HEK293 (cell line): ENCODE data around the gene ZMYM4.

Experiments used
- CTCF ChIA-PET: fragments of 350-600 bp; formaldehyde crosslinking; extraction: SDS; loops from one replicate; lab custom pipeline; 2021; ENCODE audit warnings: antibody characterized with exemption; lab: Yijun Ruan, JAX
- POLR2A ChIA-PET: fragments of 300-600 bp; formaldehyde crosslinking; extraction: SDS; loops from one replicate; lab custom pipeline; 2020; ENCODE audit warnings: antibody characterized with exemption, inconsistent platforms; lab: Yijun Ruan, JAX
- H3K27ac ChIP-seq: fragments of 200-500 bp; sonication (Bioruptor generic); 2 replicates; pipeline ENCODE4 v1.5.1; 2014; ENCODE audit warnings: low read depth, low read length, control low read depth, inconsistent platforms; ENCODE audit errors: extremely low read depth
- H3K36me3 ChIP-seq, 2 experiments: fragments of 200-500 bp in 1 of 2; sonication (Bioruptor generic) in 1 of 2; 1 replicate in 1 of 2; 2 replicates in 1 of 2; pipeline ENCODE4 v1.5.1; 2014 to 2017; ENCODE audit warnings: inconsistent platforms in 2 of 2, low read length in 2 of 2; ENCODE audit not compliant: control insufficient read depth in 2 of 2, insufficient read depth in 1 of 2
- H3K4me1 ChIP-seq: fragments of 200-500 bp; sonication (Bioruptor generic); 2 replicates; pipeline ENCODE4 v1.5.1; 2014; ENCODE audit warnings: mild to moderate bottlenecking, low read length, inconsistent platforms; ENCODE audit not compliant: control insufficient read depth, insufficient read depth
- H3K4me3 ChIP-seq: 2 replicates; pipeline ENCODE4 v1.5.1; 2011; ENCODE audit warnings: low read depth, mild to moderate bottlenecking, control low read depth, low read length, moderate library complexity
- H3K9me3 ChIP-seq: fragments of 200-500 bp; sonication (Bioruptor generic); 2 replicates; pipeline ENCODE4 v1.5.1; 2014; ENCODE audit warnings: low read depth, low read length, inconsistent platforms; ENCODE audit not compliant: control insufficient read depth, insufficient read depth
- GLI4 ChIP-seq: fragments of 450-650 bp; formaldehyde crosslinking; IDR thresholded peaks from 2 replicates; pipeline ENCODE4 v1.5.1; 2016; ENCODE audit warnings: missing biosample characterization, missing genetic modification characterization
- MEIS1 ChIP-seq: sonication (generic); formaldehyde crosslinking; IDR thresholded peaks from 2 replicates; pipeline ENCODE4 v1.8.1; 2022; ENCODE audit warnings: missing genetic modification reagents, mild to moderate bottlenecking, borderline replicate concordance
- SP3 ChIP-seq: fragments of 450-650 bp; formaldehyde crosslinking; IDR thresholded peaks from 2 replicates; pipeline ENCODE4 v1.5.1; 2016; ENCODE audit warnings: missing biosample characterization, missing genetic modification characterization
- TRIM28 ChIP-seq: IDR thresholded peaks from 2 replicates; pipeline ENCODE4 v1.6.1; 2011; ENCODE audit warnings: low read length, control low read depth, borderline replicate concordance
- WT1 ChIP-seq: fragments of 450-650 bp; formaldehyde crosslinking; IDR thresholded peaks from 2 replicates; pipeline ENCODE4 v1.5.1; 2016; ENCODE audit warnings: missing biosample characterization, missing genetic modification characterization
- ZBTB7A ChIP-seq: fragments of 450-650 bp; formaldehyde crosslinking; IDR thresholded peaks from 2 replicates; pipeline ENCODE4 v1.5.1; 2016; ENCODE audit warnings: low read depth, missing biosample characterization, missing genetic modification characterization
- ZBTB8A ChIP-seq: fragments of 450-650 bp; formaldehyde crosslinking; IDR thresholded peaks from 2 replicates; pipeline ENCODE4 v1.5.1; 2016; ENCODE audit warnings: missing biosample characterization, missing genetic modification characterization
- ZNF132 ChIP-seq: fragments of 450-650 bp; formaldehyde crosslinking; IDR thresholded peaks from 2 replicates; pipeline ENCODE4 v1.5.1; 2017; ENCODE audit warnings: missing biosample characterization, missing genetic modification characterization, borderline replicate concordance
- ZNF133 ChIP-seq: fragments of 450-650 bp; formaldehyde crosslinking; IDR thresholded peaks from 2 replicates; pipeline ENCODE4 v1.5.1; 2016; ENCODE audit warnings: missing biosample characterization, missing genetic modification characterization
- ZNF221 ChIP-seq: fragments of 450-650 bp; formaldehyde crosslinking; IDR thresholded peaks from 2 replicates; pipeline ENCODE4 v1.5.1; 2017; ENCODE audit warnings: missing biosample characterization, missing genetic modification characterization, borderline replicate concordance
- ZNF341 ChIP-seq: fragments of 450-650 bp; formaldehyde crosslinking; IDR thresholded peaks from 2 replicates; pipeline ENCODE4; 2016; ENCODE audit warnings: low read depth, missing biosample characterization, missing genetic modification characterization
- ZNF37A ChIP-seq: fragments of 450-650 bp; IDR thresholded peaks from 2 replicates; pipeline ENCODE4 v1.5.1; 2018; ENCODE audit warnings: missing biosample characterization, missing genetic modification characterization
- ZNF404 ChIP-seq: fragments of 450-650 bp; formaldehyde crosslinking; IDR thresholded peaks from 2 replicates; pipeline ENCODE4 v1.5.1; 2017; ENCODE audit warnings: missing biosample characterization, missing genetic modification characterization
- ZNF416 ChIP-seq: fragments of 450-650 bp; formaldehyde crosslinking; IDR thresholded peaks from 2 replicates; pipeline ENCODE4 v1.5.1; 2016; ENCODE audit warnings: missing biosample characterization, missing genetic modification characterization
- ZNF48 ChIP-seq: fragments of 450-650 bp; formaldehyde crosslinking; IDR thresholded peaks from 2 replicates; pipeline ENCODE4 v1.5.1; 2016; ENCODE audit warnings: missing biosample characterization, missing genetic modification characterization
- ZNF558 ChIP-seq: fragments of 450-650 bp; formaldehyde crosslinking; IDR thresholded peaks from 2 replicates; pipeline ENCODE4 v1.5.1; 2016; ENCODE audit warnings: missing biosample characterization, missing genetic modification characterization
- ZNF560 ChIP-seq: fragments of 450-650 bp; formaldehyde crosslinking; IDR thresholded peaks from 2 replicates; pipeline ENCODE4 v1.5.1; 2017; ENCODE audit warnings: missing biosample characterization, missing genetic modification characterization, borderline replicate concordance
- ZNF596 ChIP-seq: fragments of 450-650 bp; IDR thresholded peaks from 2 replicates; pipeline ENCODE4 v1.5.0; 2018; ENCODE audit warnings: missing biosample characterization, mild to moderate bottlenecking, missing genetic modification characterization, moderate library complexity
- ZNF610 ChIP-seq: fragments of 450-650 bp; formaldehyde crosslinking; IDR thresholded peaks from 2 replicates; pipeline ENCODE4 v1.5.1; 2016; ENCODE audit warnings: missing biosample characterization, missing genetic modification characterization, borderline replicate concordance
- ZNF777 ChIP-seq: fragments of 450-650 bp; formaldehyde crosslinking; IDR thresholded peaks from 2 replicates; pipeline ENCODE4 v1.5.1; 2017; ENCODE audit warnings: missing biosample characterization, missing genetic modification characterization, borderline replicate concordance
- ZNF785 ChIP-seq: fragments of 450-650 bp; formaldehyde crosslinking; IDR thresholded peaks from 2 replicates; pipeline ENCODE4 v1.5.1; 2016; ENCODE audit warnings: missing biosample characterization, missing genetic modification characterization
- TF ChIP-seq, protein P1 (sequence below): fragments of 450-650 bp; formaldehyde crosslinking; IDR thresholded peaks from 2 replicates; pipeline ENCODE4 v1.5.1; 2016; ENCODE audit warnings: missing biosample characterization, missing genetic modification characterization
- TF ChIP-seq, protein P2 (sequence below): fragments of 450-650 bp; IDR thresholded peaks from 2 replicates; pipeline ENCODE4 v1.5.1; 2018; ENCODE audit warnings: missing biosample characterization, mild to moderate bottlenecking, missing genetic modification characterization
- TF ChIP-seq, protein P3 (sequence below): fragments of 450-650 bp; formaldehyde crosslinking; IDR thresholded peaks from 2 replicates; pipeline ENCODE4 v1.5.1; 2016; ENCODE audit warnings: missing biosample characterization, missing genetic modification characterization
- TF ChIP-seq, protein P4 (sequence below): fragments of 450-650 bp; formaldehyde crosslinking; IDR thresholded peaks from 2 replicates; pipeline ENCODE4 v1.5.1; 2016; ENCODE audit warnings: missing biosample characterization, missing genetic modification characterization

ZMYM4 gene

DNA sequence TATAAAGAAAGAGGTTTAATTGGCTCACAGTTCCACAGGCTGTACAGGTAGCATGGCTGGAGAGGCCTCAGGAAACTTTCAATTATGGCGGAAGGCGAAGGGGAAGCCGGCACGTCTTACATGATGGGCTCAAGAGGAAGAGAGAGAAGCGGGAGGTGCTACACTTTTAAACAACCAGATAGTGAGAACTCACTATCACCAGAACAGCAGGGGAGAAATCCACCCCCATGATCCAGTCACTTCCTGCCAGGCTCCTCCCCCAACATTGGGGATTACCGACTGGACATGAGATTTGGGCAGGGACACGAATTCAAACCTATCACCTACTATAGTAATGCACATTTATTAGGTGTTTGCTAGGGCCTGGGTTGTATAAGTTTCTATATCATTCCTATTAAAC, 117.8 kb downstream of the ZMYM4 start:
- no peak overlapping the region for H3K27ac ChIP-seq
- ChIA-PET POLR2A (no interaction called here), CTCF (no interaction called here)
- no peaks in the 10 kb centered on the region for H3K4me1 ChIP-seq
- no peak overlapping the region for H3K4me3 ChIP-seq
- TF ChIP-seq GLI4 (tag by site-specific recombination): no peak
- TF ChIP-seq, protein P1, sequence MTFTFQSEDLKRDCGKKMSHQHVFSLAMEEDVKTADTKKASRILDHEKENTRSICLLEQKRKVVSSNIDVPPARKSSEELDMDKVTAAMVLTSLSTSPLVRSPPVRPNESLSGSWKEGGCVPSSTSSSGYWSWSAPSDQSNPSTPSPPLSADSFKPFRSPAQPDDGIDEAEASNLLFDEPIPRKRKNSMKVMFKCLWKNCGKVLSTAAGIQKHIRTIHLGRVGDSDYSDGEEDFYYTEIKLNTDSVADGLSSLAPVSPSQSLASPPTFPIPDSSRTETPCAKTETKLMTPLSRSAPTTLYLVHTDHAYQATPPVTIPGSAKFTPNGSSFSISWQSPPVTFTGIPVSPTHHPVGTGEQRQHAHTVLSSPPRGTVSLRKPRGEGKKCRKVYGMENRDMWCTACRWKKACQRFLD (tag by site-specific recombination): no peak
- TF ChIP-seq ZNF596 (tag by site-specific recombination): no peak
- no peaks in the 10 kb centered on the region for H3K9me3 ChIP-seq
- H3K36me3 ChIP-seq: peaks cover 30 to 66% of the 10 kb centered on the region in 2 experiments

DNA sequence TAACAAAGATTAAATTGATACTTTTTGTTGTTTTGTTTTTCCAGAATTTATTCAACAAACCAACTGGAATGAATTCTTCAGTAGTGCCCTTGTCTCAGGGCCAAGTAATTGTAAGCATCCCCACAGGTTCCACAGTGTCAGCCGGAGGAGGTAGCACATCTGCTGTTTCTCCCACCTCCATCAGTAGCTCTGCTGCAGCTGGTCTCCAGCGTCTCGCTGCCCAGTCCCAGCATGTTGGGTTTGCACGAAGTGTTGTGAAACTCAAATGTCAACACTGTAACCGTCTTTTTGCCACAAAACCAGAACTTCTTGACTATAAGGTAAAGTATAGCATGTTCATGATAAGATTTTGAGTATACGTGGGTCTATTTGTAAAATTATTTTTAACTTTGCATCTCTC, 118.5 kb downstream of the ZMYM4 start:
- H3K9me3 ChIP-seq: no peaks in the 10 kb centered on the region
- H3K4me1 ChIP-seq: no peaks in the 10 kb centered on the region
- ChIA-PET POLR2A (no interaction called here), CTCF (no interaction called here)
- TF ChIP-seq, protein P2, sequence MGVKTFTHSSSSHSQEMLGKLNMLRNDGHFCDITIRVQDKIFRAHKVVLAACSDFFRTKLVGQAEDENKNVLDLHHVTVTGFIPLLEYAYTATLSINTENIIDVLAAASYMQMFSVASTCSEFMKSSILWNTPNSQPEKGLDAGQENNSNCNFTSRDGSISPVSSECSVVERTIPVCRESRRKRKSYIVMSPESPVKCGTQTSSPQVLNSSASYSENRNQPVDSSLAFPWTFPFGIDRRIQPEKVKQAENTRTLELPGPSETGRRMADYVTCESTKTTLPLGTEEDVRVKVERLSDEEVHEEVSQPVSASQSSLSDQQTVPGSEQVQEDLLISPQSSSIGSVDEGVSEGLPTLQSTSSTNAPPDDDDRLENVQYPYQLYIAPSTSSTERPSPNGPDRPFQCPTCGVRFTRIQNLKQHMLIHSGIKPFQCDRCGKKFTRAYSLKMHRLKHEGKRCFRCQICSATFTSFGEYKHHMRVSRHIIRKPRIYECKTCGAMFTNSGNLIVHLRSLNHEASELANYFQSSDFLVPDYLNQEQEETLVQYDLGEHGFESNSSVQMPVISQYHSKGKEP: no peak
- TF ChIP-seq, protein P3, sequence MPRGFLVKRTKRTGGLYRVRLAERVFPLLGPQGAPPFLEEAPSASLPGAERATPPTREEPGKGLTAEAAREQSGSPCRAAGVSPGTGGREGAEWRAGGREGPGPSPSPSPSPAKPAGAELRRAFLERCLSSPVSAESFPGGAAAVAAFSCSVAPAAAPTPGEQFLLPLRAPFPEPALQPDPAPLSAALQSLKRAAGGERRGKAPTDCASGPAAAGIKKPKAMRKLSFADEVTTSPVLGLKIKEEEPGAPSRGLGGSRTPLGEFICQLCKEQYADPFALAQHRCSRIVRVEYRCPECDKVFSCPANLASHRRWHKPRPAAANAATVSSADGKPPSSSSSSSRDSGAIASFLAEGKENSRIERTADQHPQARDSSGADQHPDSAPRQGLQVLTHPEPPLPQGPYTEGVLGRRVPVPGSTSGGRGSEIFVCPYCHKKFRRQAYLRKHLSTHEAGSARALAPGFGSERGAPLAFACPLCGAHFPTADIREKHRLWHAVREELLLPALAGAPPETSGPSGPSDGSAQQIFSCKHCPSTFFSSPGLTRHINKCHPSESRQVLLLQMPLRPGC (tag by site-specific recombination): no peak
- no peak for TF ChIP-seq ZNF132 (tag by site-specific recombination)
- TF ChIP-seq ZNF48 (tag by site-specific recombination): no peak
- TF ChIP-seq ZBTB8A (tag by site-specific recombination): no peak
- no peak for TF ChIP-seq ZNF37A (tag by site-specific recombination)
- no peak for TF ChIP-seq ZNF610 (tag by site-specific recombination)
- TF ChIP-seq ZNF785 (tag by site-specific recombination): no peak
- TF ChIP-seq ZNF560 (tag by site-specific recombination): no peak
- no peak for TF ChIP-seq ZNF777
- no peak for TF ChIP-seq ZNF558 (tag by site-specific recombination)
- TF ChIP-seq ZNF404 (tag by site-specific recombination): no peak
- no peak for TF ChIP-seq ZBTB7A (tag by site-specific recombination)
- no peak for TF ChIP-seq SP3
- TF ChIP-seq, all 188 proteins: peak for 0
- Histone ChIP-seq H3K36me3 (peaks cover 34 to 66% of the 10 kb centered on the region in 2 experiments), H3K4me3 (no peak overlapping the region), H3K27ac (no peak overlapping the region)

DNA sequence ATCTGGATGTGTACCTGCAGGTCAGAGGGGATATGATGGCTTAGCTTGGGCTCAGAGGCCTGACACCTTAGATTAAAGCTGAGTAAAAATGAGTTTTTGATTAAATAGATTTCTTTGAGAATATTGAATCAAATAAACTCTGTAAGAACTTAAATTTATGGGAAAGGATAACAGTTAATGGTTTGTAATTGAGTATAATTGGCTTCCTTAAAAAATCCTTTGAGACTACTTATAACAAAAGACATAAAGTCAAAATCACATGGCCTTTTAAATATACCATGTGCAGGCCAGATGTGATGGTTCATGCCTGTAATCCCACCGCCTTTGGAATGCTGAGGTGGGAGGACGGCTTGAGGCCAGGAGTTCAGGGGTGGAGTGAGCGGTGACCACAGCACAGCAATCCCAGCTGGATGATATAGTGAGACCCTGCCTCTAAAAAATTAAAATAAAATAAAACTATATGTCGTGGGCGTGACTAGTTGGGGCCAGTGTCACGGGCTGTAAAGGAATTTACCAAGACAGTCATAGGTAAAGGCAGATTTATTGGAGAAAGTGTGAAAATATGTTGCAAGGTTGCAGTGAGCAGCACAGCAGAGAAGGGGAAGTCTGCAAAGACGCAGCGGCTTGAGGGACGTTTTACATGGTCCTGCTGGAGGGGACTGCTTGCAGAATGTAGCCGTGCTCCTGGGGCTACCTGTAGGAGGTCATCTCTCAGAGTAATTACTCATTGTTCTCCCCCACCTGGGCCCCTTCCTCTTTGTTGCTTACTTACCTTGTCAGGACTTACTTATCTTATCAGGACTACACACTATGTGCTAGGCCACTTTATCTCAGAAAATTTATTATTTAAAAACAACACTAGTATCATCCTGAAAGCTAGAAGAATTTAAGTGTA, 122.3 kb downstream of the ZMYM4 start:
- POLR2A ChIA-PET: no interaction called here
- CTCF ChIA-PET: interaction anchor here (1.0 kb wide), 1 partner anchor 43 kb away, joined by 3 read pairs; no protein-coding TSS in a partner anchor
- peaks cover 38 to 86% of the 10 kb centered on the region in 2 experiments for H3K36me3 ChIP-seq
- H3K9me3 ChIP-seq: no peaks in the 10 kb centered on the region
- H3K27ac ChIP-seq: no peak overlapping the region
- no peak overlapping the region for H3K4me3 ChIP-seq
- TF ChIP-seq ZNF416: no peak
- TF ChIP-seq TRIM28: no peak
- TF ChIP-seq, protein P4, sequence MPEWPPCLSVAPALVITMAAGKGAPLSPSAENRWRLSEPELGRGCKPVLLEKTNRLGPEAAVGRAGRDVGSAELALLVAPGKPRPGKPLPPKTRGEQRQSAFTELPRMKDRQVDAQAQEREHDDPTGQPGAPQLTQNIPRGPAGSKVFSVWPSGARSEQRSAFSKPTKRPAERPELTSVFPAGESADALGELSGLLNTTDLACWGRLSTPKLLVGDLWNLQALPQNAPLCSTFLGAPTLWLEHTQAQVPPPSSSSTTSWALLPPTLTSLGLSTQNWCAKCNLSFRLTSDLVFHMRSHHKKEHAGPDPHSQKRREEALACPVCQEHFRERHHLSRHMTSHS: no peak
- no peak for TF ChIP-seq ZNF132 (tag by site-specific recombination)
- no peak for TF ChIP-seq WT1
- TF ChIP-seq ZNF341: no peak
- no peak for TF ChIP-seq ZNF221
- TF ChIP-seq MEIS1 (CRISPR knock-in tag): no peak
- peak; percentile 93 for TF ChIP-seq ZNF133
- no peaks in the 10 kb centered on the region for H3K4me1 ChIP-seq
